SK-N-SH (cell line): ENCODE measurements around the gene MND1. TPM values are rescaled to one million over a fixed set of nuclear protein-coding genes. Genes with fewer than 3 reads are reported as not detected.

Source experiments
- CTCF ChIA-PET: fragments of 300-600, 350-600 bp; formaldehyde crosslinking; extraction: SDS; loops from one replicate; lab custom pipeline; 2021; lab: Yijun Ruan, JAX
- POLR2A ChIA-PET: fragments of 350-600 bp; sonication (Branson Sonifier 250); formaldehyde crosslinking; extraction: SDS; loops from one replicate; lab custom pipeline; 2020; ENCODE audit warnings: antibody characterized with exemption, inconsistent platforms; lab: Yijun Ruan, JAX
- DNase-seq: peaks from one replicate; pipeline ENCODE4 v3.0.0; 2012
- H2AFZ ChIP-seq: fragments of 200-600 bp; sonication (generic); 2 replicates; pipeline ENCODE4 v1.8.1; 2016; ENCODE audit warnings: antibody characterized with exemption, mild to moderate bottlenecking, low read depth
- H3F3A ChIP-seq: fragments of 200-600 bp; sonication (generic); replicated peaks from 2 replicates; pipeline ENCODE3; 2016; ENCODE audit warnings: antibody characterized with exemption, mild to moderate bottlenecking; ENCODE audit not compliant: insufficient read depth
- H3K27ac ChIP-seq, 2 experiments: fragments of 200-500 bp in 1 of 2; fragments of 200-600 bp in 1 of 2; sonication (Bioruptor generic) in 1 of 2; sonication (generic), shearing (Covaris generic) in 1 of 2; 2 replicates each; pipeline versions ENCODE4 v1.5.1 to v1.6.1; 2014 to 2016; ENCODE audit warnings: low read depth in 2 of 2, inconsistent platforms in 1 of 2, low read length in 1 of 2, mild to moderate bottlenecking in 1 of 2, mixed read lengths in 1 of 2
- H3K27me3 ChIP-seq: fragments of 200-600 bp; sonication (generic), shearing (Covaris generic); 2 replicates; pipeline ENCODE4 v1.6.1; 2016; ENCODE audit warnings: mixed run types; ENCODE audit not compliant: insufficient read depth
- H3K36me3 ChIP-seq, 2 experiments: fragments of 200-500 bp in 1 of 2; fragments of 200-600 bp in 1 of 2; sonication (Bioruptor generic) in 1 of 2; sonication (generic) in 1 of 2; replicated peaks in 1 of 2; 2 replicates each; pipeline versions ENCODE3 to v1.5.1; 2014 to 2016; ENCODE audit warnings: low read length in 1 of 2, mild to moderate bottlenecking in 1 of 2; ENCODE audit not compliant: insufficient read depth in 2 of 2, control insufficient read depth in 1 of 2
- H3K4me1 ChIP-seq, 2 experiments: fragments of 200-500 bp in 1 of 2; fragments of 200-600 bp in 1 of 2; sonication (Bioruptor generic) in 1 of 2; sonication (generic), shearing (Covaris generic) in 1 of 2; 2 replicates each; pipeline versions ENCODE4 v1.5.1 to v1.6.1; 2014 to 2016; ENCODE audit warnings: low read depth in 1 of 2, low read length in 1 of 2, mixed run types in 1 of 2; ENCODE audit not compliant: insufficient read depth in 2 of 2, control insufficient read depth in 1 of 2
- H3K4me2 ChIP-seq: fragments of 200-600 bp; sonication (generic), shearing (Covaris generic); 2 replicates; pipeline ENCODE4 v1.6.1; 2017; ENCODE audit warnings: mixed run types
- H3K4me3 ChIP-seq, 2 experiments: fragments of 200-500 bp in 1 of 2; fragments of 200-600 bp in 1 of 2; sonication (Bioruptor generic) in 1 of 2; sonication (generic), shearing (Covaris generic) in 1 of 2; 2 replicates each; pipeline versions ENCODE4 v1.5.1 to v1.8.1; 2014 to 2016; ENCODE audit warnings: low read depth in 2 of 2, inconsistent platforms in 1 of 2, low read length in 1 of 2, mild to moderate bottlenecking in 1 of 2, mixed read lengths in 1 of 2, moderate library complexity in 1 of 2
- H3K79me2 ChIP-seq: fragments of 200-600 bp; sonication (generic); 2 replicates; pipeline ENCODE4 v1.8.1; 2017; ENCODE audit warnings: mild to moderate bottlenecking; ENCODE audit not compliant: insufficient read depth
- H3K9ac ChIP-seq: fragments of 200-600 bp; sonication (generic); 2 replicates; pipeline ENCODE4 v1.6.1; 2017; ENCODE audit warnings: mixed run types
- H3K9me2 ChIP-seq: fragments of 200-600 bp; sonication (generic); 2 replicates; pipeline ENCODE4 v1.6.1; 2017; ENCODE audit warnings: mixed run types
- H3K9me3 ChIP-seq: fragments of 200-600 bp; sonication (generic); 2 replicates; pipeline ENCODE4 v1.6.1; 2017; ENCODE audit warnings: mixed run types, mild to moderate bottlenecking, moderate library complexity
- H4K20me1 ChIP-seq: fragments of 200-600 bp; sonication (generic); 2 replicates; pipeline ENCODE4 v1.6.1; 2017; ENCODE audit warnings: mild to moderate bottlenecking, mixed run types; ENCODE audit not compliant: insufficient read depth
- EZH2phosphoT487 ChIP-seq: fragments of 200-600 bp; sonication (generic); IDR thresholded peaks from 2 replicates; pipeline ENCODE4 v1.6.1; 2017; ENCODE audit warnings: low read depth, mixed run types, mild to moderate bottlenecking, antibody characterized with exemption, moderate library complexity, borderline replicate concordance
- FOSL2 ChIP-seq: IDR thresholded peaks from 2 replicates; pipeline ENCODE4 v1.4.0; 2012; ENCODE audit warnings: low read depth, mild to moderate bottlenecking, moderate library complexity, borderline replicate concordance
- FOXM1 ChIP-seq: IDR thresholded peaks from 2 replicates; pipeline ENCODE4 v1.4.0; 2012; ENCODE audit warnings: low read depth, mild to moderate bottlenecking
- GABPA ChIP-seq: IDR thresholded peaks from 2 replicates; pipeline ENCODE4 v1.4.0; 2012; ENCODE audit warnings: low read depth, mild to moderate bottlenecking
- JUND ChIP-seq: IDR thresholded peaks from 2 replicates; pipeline ENCODE4 v1.4.0; 2012
- MXI1 ChIP-seq: IDR thresholded peaks from 2 replicates; pipeline ENCODE4 v1.6.1; 2012; ENCODE audit warnings: mild to moderate bottlenecking, low read depth, low read length, improper control_type of control experiment
- NFIC ChIP-seq: IDR thresholded peaks from 2 replicates; pipeline ENCODE4 v1.4.0; 2012; ENCODE audit warnings: borderline replicate concordance
- PBX3 ChIP-seq: IDR thresholded peaks from 2 replicates; pipeline ENCODE4; 2012
- POLR2AphosphoS5 ChIP-seq: IDR thresholded peaks from 2 replicates; pipeline ENCODE4 v1.6.1; 2012; ENCODE audit warnings: low read depth, low read length
- RAD21 ChIP-seq: IDR thresholded peaks from 2 replicates; pipeline ENCODE4 v1.6.1; 2012; ENCODE audit warnings: mild to moderate bottlenecking, low read length
- RXRA ChIP-seq: IDR thresholded peaks from 2 replicates; pipeline ENCODE4 v1.4.0; 2012; ENCODE audit warnings: low read depth, mild to moderate bottlenecking, borderline replicate concordance
- SIN3A ChIP-seq: IDR thresholded peaks from 2 replicates; pipeline ENCODE4 v1.6.1; 2012; ENCODE audit warnings: low read depth, mild to moderate bottlenecking, low read length, moderate library complexity, borderline replicate concordance
- SMC3 ChIP-seq: IDR thresholded peaks from 2 replicates; pipeline ENCODE4 v1.6.1; 2012; ENCODE audit warnings: low read depth, low read length, improper control_type of control experiment
- TCF12 ChIP-seq: IDR thresholded peaks from 2 replicates; pipeline ENCODE4 v1.4.0; 2012
- TEAD4 ChIP-seq: IDR thresholded peaks from 2 replicates; pipeline ENCODE4 v1.4.0; 2012; ENCODE audit warnings: mild to moderate bottlenecking, borderline replicate concordance; ENCODE audit not compliant: insufficient read depth
- USF1 ChIP-seq: IDR thresholded peaks from 2 replicates; pipeline ENCODE4 v1.4.0; 2012; ENCODE audit warnings: low read depth, borderline replicate concordance
- YY1 ChIP-seq: IDR thresholded peaks from 2 replicates; pipeline ENCODE4 v1.4.0; 2012; ENCODE audit warnings: low read depth, mild to moderate bottlenecking
- WGBS: methylation state at CpG from one replicate; pipeline ENCODE4 v1.1.6; 2017; ENCODE audit warnings: low lambda C conversion rate; 5-methylcytosine and 5-hydroxymethylcytosine counted together
- polyA plus RNA-seq, 3 experiments: library from polyadenylated mRNA; depleted of rRNA; stranded (reverse); fragments of >200 nt; gene quantifications; 2 replicates each; pipeline ENCODE4 v1.2.3, GENCODE V29; 2012
- TF ChIP-seq, protein P1 (sequence below): fragments of 150-350 bp; IDR thresholded peaks from 2 replicates; pipeline ENCODE4 v1.6.1; 2016; ENCODE audit warnings: mild to moderate bottlenecking, low read depth, low read length

Gene MND1
- polyA plus RNA-seq, 1 of the 3 experiments (the other 2 are of a cell fraction), result 2.4 TPM

DNA sequence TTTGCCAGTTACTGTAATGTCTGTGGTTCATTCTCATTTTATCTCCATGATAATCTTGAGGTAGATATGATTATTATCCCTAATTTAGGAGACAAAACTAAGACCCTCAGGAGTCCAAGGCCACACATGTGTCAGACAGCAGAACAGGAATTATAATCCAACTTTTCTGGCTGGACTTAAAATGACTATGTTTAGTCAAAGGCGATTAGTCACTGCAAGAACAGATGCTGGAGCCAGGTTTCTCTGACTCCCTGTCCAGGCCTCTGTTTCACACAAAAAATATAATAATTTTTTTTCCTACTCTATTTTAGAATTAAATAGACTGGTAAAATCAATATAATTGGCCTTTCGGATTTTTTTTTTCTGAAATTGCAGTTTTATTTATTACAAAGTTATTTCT, 64.9 kb downstream of the MND1 start:
- no peak overlapping the region for H3K4me3 ChIP-seq
- no peaks in the 10 kb centered on the region for H3K27me3 ChIP-seq
- no peak overlapping the region; the same call in 1 of the 2 replicates for H3K4me2 ChIP-seq
- H3K27ac ChIP-seq, result peak overlapping the region; percentile 39 to 58; a peak in 3 of 4 replicates
- H2AFZ ChIP-seq, result peak overlapping the region; percentile 17; the same call in 1 of the 2 replicates
- peaks cover 2 to 7% of the 10 kb centered on the region in 2 experiments; a peak in 3 of 4 replicates for H3K4me1 ChIP-seq
- H4K20me1 ChIP-seq, result no peaks in the 10 kb centered on the region
- H3K9me3 ChIP-seq, result no peaks in the 10 kb centered on the region
- 50% methylated on average over 2 of the region's 2 CpGs for WGBS
- H3K9ac ChIP-seq, result no peak overlapping the region; the same call in 1 of the 2 replicates
- CTCF ChIA-PET, result no interaction called here
- H3F3A ChIP-seq, result peaks cover 11% of the 10 kb centered on the region
- no peaks in the 10 kb centered on the region for H3K9me2 ChIP-seq
- DNase-seq, result no peak
- TF ChIP-seq FOSL2 (peak; percentile 46; the same call in 1 of the 2 replicates), TEAD4 (no peak; the same call in 1 of the 2 replicates), GABPA (no peak), NFIC (0 out of 2 replicates have a peak, but pooled peaks have one; percentile 17), TCF12 (peak; percentile 36), PBX3 (0 out of 2 replicates have a peak, but pooled peaks have one; percentile 11)
- H3K79me2 ChIP-seq, result no peaks in the 10 kb centered on the region
- no peaks in the 10 kb centered on the region for H3K36me3 ChIP-seq
- POLR2A ChIA-PET, result no interaction called here

- no peaks in the 10 kb centered on the region for H3K79me2 ChIP-seq
- 94% methylated on average over 4 of the region's 4 CpGs for WGBS
- H3K27me3 ChIP-seq, result no peaks in the 10 kb centered on the region
- H4K20me1 ChIP-seq, result no peaks in the 10 kb centered on the region
- POLR2A ChIA-PET, result no interaction called here
- no peak overlapping the region; the same call in 1 of the 2 replicates for H3K9ac ChIP-seq
- CTCF ChIA-PET, result interaction anchor here (0.7 kb wide), 1 partner anchor 71 kb away, joined by 3 read pairs; no protein-coding TSS in a partner anchor
- DNase-seq, result no peak
- no peak overlapping the region; the same call in 1 of the 2 replicates for H3K4me2 ChIP-seq
- peaks cover 2 to 7% of the 10 kb centered on the region in 2 experiments; a peak in 3 of 4 replicates for H3K4me1 ChIP-seq
- H3K9me3 ChIP-seq, result no peaks in the 10 kb centered on the region
- H3K4me3 ChIP-seq, result no peak overlapping the region
- H3K9me2 ChIP-seq, result no peaks in the 10 kb centered on the region
- peak overlapping the region; percentile 39 to 58 for H3K27ac ChIP-seq
- peaks cover 11% of the 10 kb centered on the region for H3F3A ChIP-seq
- peak overlapping the region; percentile 17; the same call in 1 of the 2 replicates for H2AFZ ChIP-seq
- no peak for TF ChIP-seq FOXM1
- TF ChIP-seq, all 33 proteins: peak for 0
- H3K36me3 ChIP-seq, result no peaks in the 10 kb centered on the region
Measured at GRCh38 chr4:153409924-153410501, 65.5 kb downstream of the MND1 start.

DNA sequence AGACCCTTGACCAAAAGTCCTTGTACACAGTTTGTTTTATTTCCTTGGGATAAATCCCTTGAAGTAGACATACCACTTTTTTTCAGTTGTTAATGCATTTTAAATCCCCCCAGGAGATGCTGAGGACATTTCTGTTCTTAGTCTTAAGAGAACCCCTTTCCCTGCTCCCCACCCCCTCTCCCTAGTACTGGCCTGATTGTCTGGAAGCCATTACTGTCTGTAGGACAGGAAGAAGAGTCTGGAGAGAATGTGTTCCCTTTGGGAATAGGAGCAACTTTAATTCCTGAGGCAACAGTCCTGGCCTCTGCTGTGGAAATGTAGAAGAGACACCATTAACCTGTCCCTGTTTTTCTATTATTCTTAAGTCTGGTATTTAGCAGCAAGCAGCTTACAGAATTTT, 69.4 kb downstream of the MND1 start:
- Histone ChIP-seq H3K27me3 (no peaks in the 10 kb centered on the region), H3K9me3 (no peaks in the 10 kb centered on the region), H3F3A (peaks cover 14% of the 10 kb centered on the region), H3K79me2 (no peaks in the 10 kb centered on the region), H3K9me2 (no peaks in the 10 kb centered on the region), H4K20me1 (no peaks in the 10 kb centered on the region), H3K27ac (no peak overlapping the region), H3K36me3 (no peaks in the 10 kb centered on the region), H3K4me3 (no peak overlapping the region), H3K9ac (no peak overlapping the region), H3K4me2 (no peak overlapping the region), H3K4me1 (peaks cover 2 to 7% of the 10 kb centered on the region in 2 experiments; a peak in 3 of 4 replicates), H2AFZ (0 out of 2 replicates have a peak overlapping the region, but pooled peaks have one; percentile 39)
- no peak for DNase-seq
- ChIA-PET POLR2A (no interaction called here), CTCF (no interaction called here)
- TF ChIP-seq, protein P1, sequence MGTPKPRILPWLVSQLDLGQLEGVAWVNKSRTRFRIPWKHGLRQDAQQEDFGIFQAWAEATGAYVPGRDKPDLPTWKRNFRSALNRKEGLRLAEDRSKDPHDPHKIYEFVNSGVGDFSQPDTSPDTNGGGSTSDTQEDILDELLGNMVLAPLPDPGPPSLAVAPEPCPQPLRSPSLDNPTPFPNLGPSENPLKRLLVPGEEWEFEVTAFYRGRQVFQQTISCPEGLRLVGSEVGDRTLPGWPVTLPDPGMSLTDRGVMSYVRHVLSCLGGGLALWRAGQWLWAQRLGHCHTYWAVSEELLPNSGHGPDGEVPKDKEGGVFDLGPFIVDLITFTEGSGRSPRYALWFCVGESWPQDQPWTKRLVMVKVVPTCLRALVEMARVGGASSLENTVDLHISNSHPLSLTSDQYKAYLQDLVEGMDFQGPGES, result no peak
- TF ChIP-seq EZH2phosphoT487 (no peak), MXI1 (no peak), RAD21 (no peak), USF1 (no peak), RXRA (no peak), POLR2AphosphoS5 (no peak), GABPA (no peak), SMC3 (no peak), SIN3A (no peak), YY1 (no peak), TEAD4 (no peak), JUND (no peak), NFIC (no peak)
